Lower lobe of right lung (tissue), 2 donors: ENCODE results near the gene UPF2. TPM values are rescaled to one million over a fixed set of nuclear protein-coding genes. Genes with fewer than 3 reads are reported as not detected.

Experiments
- ATAC-seq, 2 donors: fragments of 200-7000 bp; cut with Tn5 transposase; one replicate each; pipeline ENCODE4 v1.9.1; 2020 to 2022; ENCODE audit warnings: mild to moderate bottlenecking in 2 of 2, moderate library complexity in 2 of 2
- DNase-seq: peaks from one replicate; pipeline ENCODE4 v3.0.0-alpha.2; 2020
- H3K27ac ChIP-seq: fragments of 200-600 bp; one replicate; pipeline ENCODE4 v1.8.0; 2022
- H3K27me3 ChIP-seq: fragments of 200-600 bp; one replicate; pipeline ENCODE4 v1.8.0; 2022; ENCODE audit warnings: low read depth
- H3K36me3 ChIP-seq: fragments of 200-600 bp; one replicate; pipeline ENCODE4 v1.8.0; 2022; ENCODE audit warnings: mild to moderate bottlenecking
- H3K4me1 ChIP-seq: fragments of 200-600 bp; one replicate; pipeline ENCODE4 v1.8.0; 2022
- H3K4me3 ChIP-seq: fragments of 200-600 bp; one replicate; pipeline ENCODE4 v1.8.0; 2022; ENCODE audit warnings: mild to moderate bottlenecking
- H3K9me3 ChIP-seq: fragments of 200-600 bp; one replicate; pipeline ENCODE4 v1.8.0; 2022
- CTCF ChIP-seq: fragments of 200-600 bp; IDR thresholded peaks from one replicate; pipeline ENCODE4 v1.8.0; 2022; ENCODE audit warnings: antibody characterized with exemption, mild to moderate bottlenecking
- intact Hi-C: fragments of 100-400 bp; cut with DNase I; formaldehyde crosslinking; loops from one replicate; pipeline ENCODE4 v1.11.0; 2022
- total RNA-seq: library from RNA; stranded (reverse); fragmentation: NEBNext Ultra II Directional; extraction: Animal tissue kit (Norgen Biotek cat#: 25700); gene quantifications from one replicate; pipeline ENCODE4 v1.2.1, GENCODE V29; 2021
- donor health status: DM: no; HTN: yes; CAD: no; lungs with severe emphysema.

UPF2 gene
- total RNA-seq, 1 donor from 2014 or later = 21.0 TPM

DNA sequence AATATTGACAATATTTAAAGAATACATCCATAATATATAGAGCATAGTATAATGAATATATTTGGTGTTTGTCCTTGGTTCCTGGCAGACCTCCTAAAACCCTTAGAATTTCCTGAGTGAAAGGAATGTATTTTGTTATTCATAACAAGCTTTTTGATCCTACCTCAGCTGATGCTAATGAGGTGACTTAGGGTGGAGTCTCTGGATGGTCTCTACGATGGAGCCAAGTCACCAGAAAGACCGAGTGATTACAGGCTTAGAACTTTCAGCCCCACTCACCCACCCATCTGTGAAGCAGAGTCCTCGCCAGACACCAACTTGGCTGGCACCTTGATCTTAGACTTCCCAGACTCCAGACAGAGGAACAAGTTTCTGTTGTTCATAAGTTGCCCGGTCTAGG is 35.9 kb downstream of the UPF2 start:
- intact Hi-C loops = no loop called here
- H3K4me3 ChIP-seq = no peak overlapping the region
- DNase-seq = no peak
- TF ChIP-seq CTCF = no peak
- peaks cover 59% of the 10 kb centered on the region for H3K36me3 ChIP-seq
- H3K4me1 ChIP-seq = no peaks in the 10 kb centered on the region
- H3K27me3 ChIP-seq = no peaks in the 10 kb centered on the region
- ATAC-seq = no peak
- H3K27ac ChIP-seq = no peak overlapping the region
- peaks cover 8% of the 10 kb centered on the region for H3K9me3 ChIP-seq

DNA sequence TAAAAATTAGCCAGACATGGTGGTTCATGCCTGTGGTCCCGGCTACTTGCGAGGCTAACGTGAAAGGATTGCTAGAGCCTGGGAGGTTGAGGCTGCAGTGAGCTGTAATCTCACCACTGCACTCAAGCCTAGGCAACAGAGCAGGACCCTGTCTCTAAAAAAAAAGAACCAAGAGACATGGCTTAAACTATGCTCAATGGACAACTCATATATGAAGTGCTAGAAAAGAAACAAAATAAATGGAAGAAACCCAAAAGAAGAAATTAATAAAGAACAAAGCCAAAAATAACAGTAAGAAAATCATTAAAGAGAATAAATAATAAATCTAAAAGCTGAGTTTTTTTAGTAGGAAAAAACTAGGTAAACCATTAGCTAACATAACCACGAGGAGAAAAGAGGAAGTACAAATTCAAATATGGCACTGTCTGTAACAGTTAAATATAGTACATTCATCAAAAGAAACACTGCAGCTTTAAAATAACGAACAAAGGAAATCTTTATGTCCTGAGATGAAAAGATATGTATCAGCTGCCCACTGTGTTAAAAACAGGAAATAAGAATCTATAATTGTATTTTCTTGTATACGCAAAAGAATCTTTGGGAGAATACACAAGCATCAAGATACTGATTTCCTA is 48.7 kb downstream of the UPF2 start:
- intact Hi-C loops = no loop called here
- peaks cover 56% of the 10 kb centered on the region for H3K36me3 ChIP-seq
- ATAC-seq (no peak), DNase-seq (no peak)
- H3K9me3 ChIP-seq = no peaks in the 10 kb centered on the region
- no peak overlapping the region for H3K27ac ChIP-seq
- peaks cover 3% of the 10 kb centered on the region for H3K4me1 ChIP-seq
- H3K27me3 ChIP-seq = no peaks in the 10 kb centered on the region
- no peak for TF ChIP-seq CTCF
- no peak overlapping the region for H3K4me3 ChIP-seq

- TF ChIP-seq CTCF = no peak
- intact Hi-C loops = loop anchor here (10.0 kb wide), 1 partner anchor 204 kb away; no protein-coding TSS in a partner anchor
- DNase-seq (no peak), ATAC-seq (no peak)
- Histone ChIP-seq H3K27me3 (no peaks in the 10 kb centered on the region), H3K9me3 (no peaks in the 10 kb centered on the region), H3K36me3 (peaks cover 37% of the 10 kb centered on the region), H3K4me1 (peaks cover 4% of the 10 kb centered on the region), H3K4me3 (no peak overlapping the region), H3K27ac (no peak overlapping the region)
Observed at GRCh38 chr10:11988924-11989323, 53.7 kb downstream of the UPF2 start.

GRCh38 chr10:11986593-11987216 is 55.9 kb downstream of the UPF2 start:
- Histone ChIP-seq H3K27ac (no peak overlapping the region), H3K4me3 (no peak overlapping the region), H3K36me3 (peaks cover 48% of the 10 kb centered on the region), H3K9me3 (no peaks in the 10 kb centered on the region), H3K27me3 (no peaks in the 10 kb centered on the region), H3K4me1 (peaks cover 4% of the 10 kb centered on the region)
- peak; percentile 81 for TF ChIP-seq CTCF
- intact Hi-C loops = loop anchor here (10.0 kb wide), 1 partner anchor 202 kb away; no protein-coding TSS in a partner anchor
- peak; percentile 69 for DNase-seq
- ATAC-seq = peak; percentile 77 to 89

- Histone ChIP-seq H3K9me3 (no peaks in the 10 kb centered on the region), H3K36me3 (peaks cover 46% of the 10 kb centered on the region), H3K4me3 (no peak overlapping the region), H3K27me3 (no peaks in the 10 kb centered on the region), H3K4me1 (peaks cover 4% of the 10 kb centered on the region), H3K27ac (no peak overlapping the region)
- no peak for DNase-seq
- no peak for TF ChIP-seq CTCF
- no peak for ATAC-seq
- intact Hi-C loops = loop anchor here (10.0 kb wide), 1 partner anchor 197 kb away; no protein-coding TSS in a partner anchor
Observed at GRCh38 chr10:11982253-11982652, 60.4 kb downstream of the UPF2 start.
